ENCODE data around the gene SLX4IP.

GRCh38 chr20:10498200-10498599, 63.1 kb downstream of the SLX4IP start:
- TF ChIP-seq CTCF (IDR thresholded peaks at IDR 0.05; ENCODE audit: extremely low read depth in 1 of 2, insufficient read depth in 1 of 2, low read depth in 1 of 2, low read length in 2 of 2) (no peak), MAX (IDR thresholded peaks at IDR 0.05; ENCODE audit: insufficient read depth, insufficient read length) (no peak)
